Embryonic facial prominence (tissue), 1 donor: ENCODE data around the gene TMEM63C.

ENCODE experiments used
- DNase-seq: peaks from one replicate; pipeline ENCODE4 v3.0.0-alpha.2; 2016; ENCODE audit errors: extremely low spot score

TMEM63C gene

GRCh38 chr14:77181603-77182437 is at the start of gene TMEM63C:
Gene TMEM63C, plus strand, starts transcription at chr14:77181798. Its CDS starts 37,016 bp downstream, at chr14:77218814.
- DNase-seq, result peak; percentile 40

DNA sequence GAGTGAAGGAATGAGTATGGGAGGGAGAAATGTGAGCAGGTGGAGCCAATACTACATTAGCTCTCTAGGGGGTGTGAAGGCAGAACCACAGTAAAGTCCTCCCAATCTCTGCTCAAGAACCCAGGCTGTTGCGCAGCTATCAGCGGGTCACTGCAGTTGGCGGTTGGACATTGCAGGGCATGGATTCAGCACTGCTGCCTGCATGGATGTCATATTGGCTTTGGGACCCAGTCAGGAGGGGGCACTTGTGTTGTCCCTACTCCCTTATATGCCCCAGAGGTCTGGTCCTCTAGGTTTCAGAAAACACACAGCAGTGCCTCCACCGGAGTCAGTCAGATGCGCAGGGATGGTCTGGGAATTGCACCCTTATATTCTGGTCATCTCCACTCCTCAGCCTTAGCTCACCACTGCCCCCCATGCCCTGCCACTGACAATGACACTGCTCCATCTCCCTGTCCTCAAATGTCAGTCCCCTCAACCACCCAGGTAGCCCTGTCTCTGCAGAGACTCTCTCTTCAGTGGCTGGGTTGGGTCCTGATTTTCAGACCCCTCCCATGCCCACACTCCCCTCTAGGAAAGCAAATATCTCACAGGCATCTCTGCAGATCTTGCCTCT is 49.6 kb upstream of the TMEM63C start:
- no peak for DNase-seq

- peak; percentile 52 for DNase-seq
Measured at GRCh38 chr14:77133720-77134338, 47.8 kb upstream of the TMEM63C start.

- no peak for DNase-seq
Measured at GRCh38 chr14:77139022-77139421, 42.6 kb upstream of the TMEM63C start.

- no peak for DNase-seq
Measured at GRCh38 chr14:77139540-77140358, 41.8 kb upstream of the TMEM63C start.

DNA sequence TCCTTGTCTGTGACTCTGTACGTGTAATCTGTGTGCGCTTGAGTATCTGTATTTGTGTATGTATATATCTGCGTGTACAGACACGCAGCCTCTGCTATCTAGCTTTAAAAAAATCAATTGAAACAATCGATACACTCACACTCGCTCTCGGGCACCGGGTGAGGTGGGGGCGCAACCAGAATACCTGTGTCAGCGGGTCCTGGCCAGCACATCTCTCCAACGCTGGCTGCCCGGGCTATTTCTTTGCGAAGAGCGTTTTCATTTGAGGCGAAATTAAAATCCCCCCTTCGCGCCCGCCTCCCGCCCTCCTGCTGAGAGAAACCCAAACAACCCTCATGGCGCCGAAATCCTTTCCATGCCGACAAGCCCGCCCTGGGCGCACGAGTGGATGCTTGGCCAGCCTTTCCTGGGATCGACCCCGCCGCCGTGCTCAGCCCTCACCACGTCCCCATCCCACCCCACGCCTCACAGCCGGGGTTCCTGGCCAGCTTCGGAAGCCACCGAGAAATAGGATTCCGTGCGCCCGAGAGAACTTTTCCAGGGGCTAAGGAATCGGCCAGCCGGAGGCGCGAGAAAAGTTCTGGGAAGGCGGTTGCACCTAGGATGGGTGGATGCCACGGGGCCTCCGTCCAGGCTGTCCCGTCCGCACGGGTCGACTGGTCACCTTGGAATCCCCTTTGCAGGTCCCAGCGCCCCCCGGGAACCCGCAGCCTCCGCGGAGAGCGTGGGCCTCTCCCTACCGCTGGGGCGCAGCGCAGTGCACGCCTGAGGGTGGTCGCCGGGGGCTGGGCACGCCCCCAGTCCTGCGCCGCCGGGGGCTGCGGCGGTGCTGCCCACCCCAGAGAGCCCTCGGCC is 41.0 kb upstream of the TMEM63C start:
- DNase-seq, result no peak

- no peak for DNase-seq
Measured at GRCh38 chr14:77141214-77142004, 40.2 kb upstream of the TMEM63C start, which contains the start of gene ZDHHC22. Gene ZDHHC22, minus strand, starts transcription at chr14:77141791. Its CDS starts 2,053 bp downstream, at chr14:77139738.

DNA sequence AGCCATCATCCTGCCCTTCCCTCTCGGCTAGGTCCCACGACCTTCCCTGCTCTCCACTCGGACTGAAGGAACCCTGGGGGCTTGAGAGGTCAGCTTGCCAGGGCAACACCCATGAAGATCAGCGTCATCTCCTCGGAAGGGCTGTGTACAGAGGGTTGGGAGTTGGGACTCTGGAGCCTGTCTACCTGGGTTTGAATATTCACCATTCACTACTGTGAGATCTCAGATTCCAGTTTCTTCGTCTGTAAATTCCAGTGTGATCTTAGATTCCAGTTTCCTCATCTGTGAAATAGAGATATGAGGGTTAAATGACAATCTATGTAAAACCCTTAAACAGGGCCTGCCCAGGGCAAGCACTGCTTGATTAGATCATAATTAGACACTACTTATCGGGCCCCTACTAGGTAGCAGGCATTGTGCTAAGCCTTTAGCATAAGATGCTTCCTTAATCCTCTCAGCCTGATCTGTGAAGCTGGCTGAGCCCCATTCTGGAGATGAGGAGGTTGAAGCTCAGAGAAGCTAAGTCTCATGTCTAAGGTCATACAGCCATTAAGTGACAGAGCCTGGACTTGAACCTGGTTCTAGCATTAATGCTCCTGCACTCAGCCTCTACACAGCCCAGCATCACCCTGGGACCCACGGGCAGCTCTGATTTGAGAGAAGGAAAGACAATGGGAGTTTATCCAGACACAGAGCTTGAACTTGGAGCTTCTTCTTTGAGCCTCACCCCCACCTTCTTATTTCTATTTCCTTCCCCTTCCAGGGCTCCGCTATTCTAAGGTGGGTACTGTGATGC is 39.4 kb upstream of the TMEM63C start:
- DNase-seq, result no peak

DNA sequence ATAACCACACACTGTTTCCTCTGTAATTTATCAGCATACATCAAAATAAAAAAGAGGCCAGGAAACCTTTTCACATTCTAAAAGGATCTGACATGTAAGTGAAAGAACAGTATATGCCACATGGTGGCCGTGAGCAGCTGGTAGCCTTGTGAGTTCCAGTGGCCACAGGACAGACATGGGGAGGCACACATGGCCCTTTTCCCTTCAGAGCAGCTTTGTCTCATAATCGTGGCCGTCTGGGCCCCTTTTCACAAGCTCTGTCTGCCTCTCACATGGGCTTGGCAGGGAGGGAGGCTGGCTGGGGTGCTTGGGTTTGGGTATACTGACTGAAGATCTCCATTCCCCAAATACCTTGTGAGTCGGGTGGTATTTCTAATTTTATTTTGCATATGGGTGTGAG is 38.5 kb upstream of the TMEM63C start:
- no peak for DNase-seq

- no peak for DNase-seq
Measured at GRCh38 chr14:77144412-77145115, 37.0 kb upstream of the TMEM63C start.

GRCh38 chr14:77145975-77146740 is 35.4 kb upstream of the TMEM63C start:
- DNase-seq, result no peak

- DNase-seq, result no peak
Measured at GRCh38 chr14:77148510-77149231, 32.9 kb upstream of the TMEM63C start.

GRCh38 chr14:77151245-77151644 is 30.4 kb upstream of the TMEM63C start:
- no peak for DNase-seq

DNA sequence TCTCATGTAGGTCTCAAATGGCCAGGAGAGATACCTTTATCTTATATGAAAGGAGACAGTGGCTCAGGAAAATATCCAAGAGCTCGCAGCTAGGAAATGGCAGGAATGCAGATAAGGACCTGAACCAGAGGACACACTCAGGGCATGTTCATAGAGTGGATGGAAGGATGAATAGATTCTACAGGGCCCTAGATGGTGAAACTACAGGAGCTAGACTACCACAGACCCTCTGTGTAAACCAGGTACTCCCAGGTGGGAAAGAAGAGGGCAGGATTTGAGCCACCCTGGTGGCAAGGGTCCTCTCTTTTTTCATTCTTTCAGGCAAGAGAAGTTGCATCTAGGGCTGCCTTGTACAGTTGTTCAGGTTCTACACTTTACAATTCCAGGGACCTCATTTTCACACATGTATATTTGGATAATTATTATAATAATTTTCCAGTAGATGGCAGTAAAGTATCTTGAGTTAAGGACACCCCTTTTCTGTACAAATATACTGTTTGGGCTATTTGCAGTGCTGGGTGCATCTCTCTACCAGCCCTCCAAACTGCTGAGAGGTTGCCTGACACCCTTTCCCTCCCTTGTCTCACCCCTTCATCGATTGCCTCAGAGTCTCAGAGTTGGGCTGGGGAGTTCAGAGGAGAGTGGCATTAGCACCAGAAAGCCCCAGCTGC is 29.5 kb upstream of the TMEM63C start:
- DNase-seq, result no peak

DNA sequence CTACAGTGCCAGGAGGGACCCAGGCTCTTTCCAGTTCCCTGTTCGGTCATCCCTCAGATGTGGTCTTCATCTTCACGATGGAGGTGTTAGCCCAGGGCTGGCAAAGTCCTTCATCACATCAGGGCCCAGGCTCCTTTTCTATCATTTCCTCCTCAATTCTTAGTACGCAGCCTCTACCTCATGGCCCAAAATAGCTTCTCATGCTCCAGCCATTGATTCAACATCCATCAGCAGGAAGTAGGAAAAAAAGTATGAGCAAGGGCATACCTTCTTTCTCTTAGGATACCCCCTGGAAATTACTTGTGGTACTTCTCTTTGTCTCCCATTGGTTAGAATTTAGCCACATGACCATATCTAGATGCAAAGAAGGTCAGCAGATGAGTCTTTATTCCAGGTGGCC is 27.8 kb upstream of the TMEM63C start:
- DNase-seq, result no peak

DNA sequence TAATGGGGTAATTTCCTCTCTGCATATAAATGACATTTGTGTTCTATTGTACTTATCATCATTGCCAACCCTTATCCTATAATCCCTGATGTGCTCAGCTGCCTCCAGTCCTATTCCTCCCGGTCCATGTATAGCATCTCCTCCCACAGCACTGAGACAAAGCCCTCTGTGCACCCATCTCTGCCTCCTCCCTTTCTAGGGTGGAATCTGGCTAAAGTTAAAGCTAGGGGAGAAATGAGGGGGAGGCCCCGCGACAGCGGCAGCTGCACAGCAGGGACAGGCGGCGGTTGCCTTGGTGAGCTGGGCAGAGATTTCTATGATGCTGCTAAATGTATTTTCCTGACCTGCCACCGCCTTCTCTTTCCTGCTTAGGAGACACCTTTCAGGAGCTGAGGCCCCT is 27.2 kb upstream of the TMEM63C start:
- no peak for DNase-seq

DNA sequence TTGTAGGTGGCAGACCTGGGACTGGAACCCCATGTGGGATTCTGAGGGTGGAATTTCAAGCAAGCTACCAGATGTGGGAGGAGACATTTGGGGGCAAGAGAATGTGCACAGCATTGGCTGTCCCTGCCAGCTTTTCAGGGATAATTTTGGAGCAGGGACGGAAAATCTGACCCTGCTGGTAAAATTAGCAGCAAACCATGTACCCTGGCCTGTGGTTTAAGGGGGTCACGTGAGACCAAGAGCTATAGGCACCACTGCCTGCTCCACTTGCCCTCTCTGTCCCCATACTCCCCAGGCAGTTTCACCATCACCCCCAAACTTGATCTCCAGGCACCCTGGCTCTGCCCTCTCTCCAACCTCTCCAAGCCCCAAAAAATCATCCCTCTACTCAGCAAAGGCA is 26.5 kb upstream of the TMEM63C start:
- no peak for DNase-seq
